K562 (cell line): ENCODE results near the gene CDKN3. TPM values are rescaled to one million over a fixed set of nuclear protein-coding genes. Genes with fewer than 3 reads are reported as not detected.

Experiments
- ATAC-seq: fragments of 200-7000 bp; cut with Tn5 transposase; 3 replicates; pipeline ENCODE4 v1.9.1; 2020; ENCODE audit warnings: moderate library complexity
- BruUV-seq: library from RNA; stranded (reverse); fragments of 400-500 nt; replicated peaks from 2 replicates; lab custom pipeline; 2021; lab: Mats Ljungman, UMichigan
- CTCF ChIA-PET: fragments of 300-600 bp; formaldehyde crosslinking; extraction: SDS; loops from one replicate; lab custom pipeline; 2021; ENCODE audit warnings: low intra/inter-chr PET ratio; lab: Yijun Ruan, JAX
- POLR2A ChIA-PET: fragments of 300-600, 350-650 bp; sonication (Branson Sonifier 250); formaldehyde crosslinking; extraction: SDS; loops from one replicate; lab custom pipeline; 2021; ENCODE audit warnings: antibody characterized with exemption, inconsistent platforms; lab: Yijun Ruan, JAX
- DNase-seq, 4 experiments: peaks; one replicate each; pipeline versions ENCODE4 v3.0.0 to v3.0.0-alpha.2; 2011 to 2018; ENCODE audit warnings: low spot score in 3 of 4, mixed read lengths in 3 of 4; ENCODE audit errors: extremely low read depth in 1 of 4
- FAIRE-seq: peaks from 2 replicates; lab custom pipeline; 2011; peaks lifted over from hg19 to GRCh38; lab: Jason Lieb, UNC
- H2AFZ ChIP-seq: 2 replicates; pipeline ENCODE4 v1.6.0; 2011; ENCODE audit warnings: low read depth, low read length, control low read depth, inconsistent platforms
- H3K27ac ChIP-seq: fragments of 200-600 bp; 3 replicates; pipeline ENCODE4 v1.8.0; 2011; ENCODE audit warnings: low read depth, mild to moderate bottlenecking, control low read depth, inconsistent platforms, low read length, moderate library complexity, mixed read lengths; ENCODE audit errors: extremely low read depth
- H3K27me3 ChIP-seq, 2 experiments: fragments of 300-600 bp in 1 of 2; 2 replicates in 1 of 2; 3 replicates in 1 of 2; pipeline versions ENCODE4 v1.6.0 to v1.8.0; 2011; ENCODE audit warnings: inconsistent platforms in 2 of 2, low read length in 2 of 2, mild to moderate bottlenecking in 1 of 2, mixed read lengths in 1 of 2, moderate library complexity in 1 of 2; ENCODE audit not compliant: control insufficient read depth in 2 of 2, insufficient read depth in 2 of 2
- H3K36me3 ChIP-seq: fragments of 300-600 bp; 3 replicates; pipeline ENCODE4 v1.8.0; 2011; ENCODE audit warnings: mild to moderate bottlenecking, low read length, inconsistent platforms; ENCODE audit not compliant: control insufficient read depth, insufficient read depth
- H3K4me1 ChIP-seq, 2 experiments: fragments of 200-600 bp in 1 of 2; replicated peaks in 1 of 2; 2 replicates in 1 of 2; 3 replicates in 1 of 2; pipeline versions ENCODE4 v1.5.1 to v1.8.0; 2011; ENCODE audit warnings: inconsistent platforms in 2 of 2, low read length in 2 of 2, mild to moderate bottlenecking in 1 of 2, mixed read lengths in 1 of 2, moderate library complexity in 1 of 2; ENCODE audit not compliant: control insufficient read depth in 2 of 2, insufficient read depth in 2 of 2
- H3K4me2 ChIP-seq: 2 replicates; pipeline ENCODE4 v1.6.1; 2011; ENCODE audit warnings: low read length, control low read depth, inconsistent platforms, mixed read lengths; ENCODE audit not compliant: insufficient read depth
- H3K4me3 ChIP-seq: fragments of 200-600 bp; sonication (generic), shearing (Covaris generic); 2 replicates; pipeline ENCODE4 v1.5.1; 2016; ENCODE audit warnings: control low read depth, inconsistent platforms
- H3K79me2 ChIP-seq: fragments of 200-600 bp; 3 replicates; pipeline ENCODE4 v1.8.0; 2011; ENCODE audit warnings: low read length, inconsistent platforms; ENCODE audit not compliant: control insufficient read depth, insufficient read depth
- H3K9ac ChIP-seq, 2 experiments: 2 replicates each; pipeline versions ENCODE4 v1.6.0 to v1.6.1; 2011; ENCODE audit warnings: low read depth in 2 of 2, low read length in 2 of 2, control low read depth in 1 of 2, inconsistent platforms in 1 of 2, mild to moderate bottlenecking in 1 of 2, mixed read lengths in 1 of 2; ENCODE audit not compliant: insufficient read depth in 1 of 2
- H3K9me1 ChIP-seq: one replicate; pipeline ENCODE4 v1.6.0; 2011; ENCODE audit warnings: inconsistent platforms, mild to moderate bottlenecking, low read length, moderate library complexity; ENCODE audit not compliant: control insufficient read depth, insufficient read depth
- H3K9me3 ChIP-seq: replicated peaks from 2 replicates; pipeline ENCODE4 v1.5.1; 2011; ENCODE audit warnings: low read depth, low read length, inconsistent platforms; ENCODE audit not compliant: control insufficient read depth, insufficient read depth
- H4K20me1 ChIP-seq: replicated peaks from 2 replicates; pipeline ENCODE4 v1.6.1; 2011; ENCODE audit warnings: low read length, inconsistent platforms, mixed read lengths; ENCODE audit not compliant: control insufficient read depth, insufficient read depth
- BRCA1 ChIP-seq, 2 experiments: fragments of 450-650 bp in 1 of 2; sonication (generic) in 1 of 2; formaldehyde crosslinking in 1 of 2; IDR thresholded peaks; 2 replicates each; pipeline versions ENCODE4 v1.5.0 to v1.6.1; 2017 to 2020; ENCODE audit warnings: mild to moderate bottlenecking in 1 of 2, missing genetic modification reagents in 1 of 2
- DNMT1 ChIP-seq: fragments of 450-650 bp; IDR thresholded peaks from 2 replicates; pipeline ENCODE4 v1.6.1; 2016; ENCODE audit warnings: antibody characterized with exemption, mild to moderate bottlenecking
- MEF2D ChIP-seq: conservative IDR thresholded peaks from 2 replicates; pipeline ENCODE4 v1.6.1; 2016; ENCODE audit warnings: low read depth, missing genetic modification characterization, missing compliant biosample characterization
- SAP30 ChIP-seq: fragments of 200-600 bp; sonication (generic); IDR thresholded peaks from 2 replicates; pipeline ENCODE4 v1.6.1; 2012; ENCODE audit warnings: borderline replicate concordance, low read depth, mild to moderate bottlenecking, moderate library complexity, low read length, control low read depth, inconsistent platforms; ENCODE audit not compliant: insufficient read depth, poor library complexity, severe bottlenecking
- SNIP1 ChIP-seq: fragments of 450-650 bp; IDR thresholded peaks from 2 replicates; pipeline ENCODE4 v1.7.1; 2017; ENCODE audit warnings: low read depth, mild to moderate bottlenecking
- ZFP1 ChIP-seq: fragments of 450-650 bp; formaldehyde crosslinking; IDR thresholded peaks from 2 replicates; pipeline ENCODE4 v1.4.0; 2020; ENCODE audit warnings: mild to moderate bottlenecking, mixed read lengths
- ZNF347 ChIP-seq: fragments of 450-650 bp; formaldehyde crosslinking; IDR thresholded peaks from 2 replicates; pipeline ENCODE4 v1.4.0; 2020; ENCODE audit warnings: low read depth, mild to moderate bottlenecking, moderate library complexity
- WGBS: fragments of 100-300 bp; shearing (Covaris generic); methylation state at CpG from one replicate; pipeline ENCODE4 v1.1.6; 2016; ENCODE audit warnings: low coverage, mixed read lengths; ENCODE audit not compliant: insufficient coverage; ENCODE audit errors: missing lambda C conversion rate; 5-methylcytosine and 5-hydroxymethylcytosine counted together
- in situ Hi-C: fragments of 300-500 bp; cut with MboI; formaldehyde crosslinking; loops from 4 replicates; pipeline ENCODE4 v1.15.0; 2018; ENCODE audit warnings: inconsistent platforms, mixed read lengths
- intact Hi-C: fragments of 100-400 bp; cut with micrococcal nuclease; formaldehyde crosslinking; loops from 2 replicates; pipeline ENCODE4 v1.14.2; 2022
- polyA plus RNA-seq, 8 experiments: library from polyadenylated mRNA; depleted of rRNA in 4 of 8; stranded (reverse) in 5 of 8; unstranded in 3 of 8; fragments of >200 nt; fragmentation: Nextera tagmentation in 2 of 8; fragmentation: Illumina TruSeq in 1 of 8; extraction: Ambion mirVana in 2 of 8; extraction: Trizol in 1 of 8; gene quantifications; 2 replicates each; pipeline versions ENCODE4 v1.2.1 to v1.2.3, GENCODE V29; 2011 to 2014; ENCODE audit warnings: inconsistent platforms in 1 of 8, missing spikeins in 1 of 8
- total RNA-seq, 7 experiments: library from RNA; depleted of rRNA in 6 of 7; stranded (reverse); fragments of >200 nt in 6 of 7; fragmentation: Illumina TruSeq in 2 of 7; extraction: Trizol in 2 of 7; gene quantifications; 2 replicates each; pipeline versions ENCODE4 v1.2.1 to v1.2.3, GENCODE V29; 2011 to 2021; ENCODE audit warnings: low replicate concordance in 1 of 7
- TF ChIP-seq, protein P1 (sequence below): fragments of 250-450 bp; sonication (Bioruptor Pico); IDR thresholded peaks from 2 replicates; pipeline ENCODE4 v1.4.0; 2020

Gene CDKN3
- total and polyA plus RNA-seq, 9 of the 15 experiments (the other 6 are each of a cell fraction or from before 2014, with no cell fraction given), result 41.3 to 128 (median 70.7) TPM

GRCh38 chr14:54385556-54385955, 11.3 kb upstream of the CDKN3 start:
- Histone ChIP-seq H3K27me3 (peaks cover 16 to 22% of the 10 kb centered on the region in 2 experiments), H3K9me3 (no peaks in the 10 kb centered on the region), H3K36me3 (no peaks in the 10 kb centered on the region), H3K4me3 (no peak overlapping the region), H3K4me1 (no peaks in the 10 kb centered on the region; a peak in 1 of 5 replicates), H4K20me1 (no peaks in the 10 kb centered on the region), H3K27ac (no peak overlapping the region), H2AFZ (no peak overlapping the region), H3K9ac (no peak overlapping the region), H3K9me1 (no peaks in the 10 kb centered on the region), H3K79me2 (no peaks in the 10 kb centered on the region), H3K4me2 (no peak overlapping the region)
- WGBS, result 6% methylated on average over 4 of the region's 4 CpGs
- no TSS peak for BruUV-seq
- in situ Hi-C loops, result no loop called here
- ChIA-PET POLR2A (no interaction called here), CTCF (no interaction called here)
- TF ChIP-seq ZNF347 (CRISPR knock-in tag), result no peak
- no peak for TF ChIP-seq SAP30
- TF ChIP-seq MEF2D (tag), result no peak
- TF ChIP-seq BRCA1 (IDR thresholded peaks at IDR 0.05), result no peak
- TF ChIP-seq BRCA1 (CRISPR knock-in tag; IDR thresholded peaks at IDR 0.05), result no peak
- no peak for TF ChIP-seq ZFP1 (CRISPR knock-in tag)
- no peak for TF ChIP-seq SNIP1
- TF ChIP-seq, protein P1, sequence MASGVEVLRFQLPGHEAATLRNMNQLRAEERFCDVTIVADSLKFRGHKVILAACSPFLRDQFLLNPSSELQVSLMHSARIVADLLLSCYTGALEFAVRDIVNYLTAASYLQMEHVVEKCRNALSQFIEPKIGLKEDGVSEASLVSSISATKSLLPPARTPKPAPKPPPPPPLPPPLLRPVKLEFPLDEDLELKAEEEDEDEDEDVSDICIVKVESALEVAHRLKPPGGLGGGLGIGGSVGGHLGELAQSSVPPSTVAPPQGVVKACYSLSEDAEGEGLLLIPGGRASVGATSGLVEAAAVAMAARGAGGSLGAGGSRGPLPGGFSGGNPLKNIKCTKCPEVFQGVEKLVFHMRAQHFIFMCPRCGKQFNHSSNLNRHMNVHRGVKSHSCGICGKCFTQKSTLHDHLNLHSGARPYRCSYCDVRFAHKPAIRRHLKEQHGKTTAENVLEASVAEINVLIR, result no peak
- TF ChIP-seq DNMT1, result no peak
- DNase-seq (no peak), FAIRE-seq (no peak), ATAC-seq (no peak)
- intact Hi-C loops, result no loop called here
